Measurements from ENCODE around the gene SLC25A53.
"Not testable (repeated sequence)": the region's sequence is repeated elsewhere in the genome, so short reads cannot be mapped to it uniquely, and the experiment has no call there.

SLC25A53 gene

GRCh38 chrX:104134583-104135261 lies 22.1 kb downstream of the SLC25A53 start:
- no peak overlapping the region for H3K4me3 ChIP-seq (ENCODE audit: insufficient read depth, low read depth, low read length)
- H3K4me1 ChIP-seq (ENCODE audit: control insufficient read depth, insufficient read depth, low read length): no peaks in the 10 kb centered on the region
- H3K27ac ChIP-seq (ENCODE audit: insufficient read depth, low read depth, low read length, poor library complexity, severe bottlenecking): no peak overlapping the region
- H3K36me3 ChIP-seq (ENCODE audit: control insufficient read depth, insufficient read depth, low read length): no peaks in the 10 kb centered on the region
- 86 to 90% methylated on average over 5 of the region's 5 CpGs for WGBS, 2 experiments
- H3K27me3 ChIP-seq (ENCODE audit: control insufficient read depth, insufficient read depth, low read length, poor library complexity, severe bottlenecking): no peaks in the 10 kb centered on the region
- no peaks in the 10 kb centered on the region for H3K9me3 ChIP-seq (ENCODE audit: control insufficient read depth, low read length)

DNA sequence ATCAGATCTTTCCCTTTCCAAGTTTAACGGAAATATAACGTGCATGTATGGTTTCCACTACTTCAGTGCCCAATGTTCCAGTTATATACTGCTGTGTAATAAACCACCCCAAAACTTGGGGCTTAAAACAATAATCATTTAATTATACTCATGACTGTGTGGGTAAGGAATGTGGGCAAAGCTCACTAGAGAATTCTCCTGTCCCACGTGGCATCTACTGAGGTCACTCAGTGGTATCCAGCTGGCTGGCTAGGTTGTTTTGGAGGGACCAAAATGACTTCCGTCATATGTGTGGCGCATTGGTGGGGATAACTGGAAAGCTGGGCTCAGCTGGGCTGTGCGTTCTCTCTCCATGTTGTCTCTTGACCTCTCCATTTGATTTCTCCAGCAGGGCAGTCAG lies 26.0 kb downstream of the SLC25A53 start:
- Histone ChIP-seq H3K36me3 (ENCODE audit: control insufficient read depth, insufficient read depth, low read length) (no peaks in the 10 kb centered on the region), H3K4me3 (ENCODE audit: insufficient read depth, low read depth, low read length) (no peak overlapping the region), H3K27ac (ENCODE audit: insufficient read depth, low read depth, low read length, poor library complexity, severe bottlenecking) (no peak overlapping the region), H3K9me3 (ENCODE audit: control insufficient read depth, low read length) (no peaks in the 10 kb centered on the region), H3K4me1 (ENCODE audit: control insufficient read depth, insufficient read depth, low read length) (no peaks in the 10 kb centered on the region), H3K27me3 (ENCODE audit: control insufficient read depth, insufficient read depth, low read length, poor library complexity, severe bottlenecking) (no peaks in the 10 kb centered on the region)
- WGBS, 2 experiments: 96 to 99% methylated on average over 5 to 6 of the region's 6 CpGs

DNA sequence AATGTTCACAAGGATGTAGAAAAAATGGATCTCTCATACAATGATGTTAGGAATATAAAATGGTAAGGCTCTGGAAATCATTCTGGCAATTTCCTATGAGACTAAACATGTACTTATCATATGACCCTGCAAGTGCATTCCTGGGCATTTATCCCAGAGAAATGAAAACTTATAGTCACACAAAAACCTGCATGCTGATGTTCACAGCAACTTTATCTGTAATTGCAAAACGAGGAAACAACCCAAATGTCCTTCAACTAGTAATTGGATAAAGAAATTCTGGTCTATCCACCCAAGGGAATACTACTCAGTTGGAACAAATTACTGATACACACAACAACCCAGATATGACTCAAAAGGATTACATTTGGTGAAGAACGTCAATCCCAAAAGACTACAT lies 30.0 kb downstream of the SLC25A53 start:
- H3K36me3 ChIP-seq (ENCODE audit: control insufficient read depth, insufficient read depth, low read length): no peaks in the 10 kb centered on the region
- 92% methylated on average over 2 of the region's 2 CpGs; no CpG with 5 or more reads in 1 of the 2 experiments for WGBS, 2 experiments

DNA sequence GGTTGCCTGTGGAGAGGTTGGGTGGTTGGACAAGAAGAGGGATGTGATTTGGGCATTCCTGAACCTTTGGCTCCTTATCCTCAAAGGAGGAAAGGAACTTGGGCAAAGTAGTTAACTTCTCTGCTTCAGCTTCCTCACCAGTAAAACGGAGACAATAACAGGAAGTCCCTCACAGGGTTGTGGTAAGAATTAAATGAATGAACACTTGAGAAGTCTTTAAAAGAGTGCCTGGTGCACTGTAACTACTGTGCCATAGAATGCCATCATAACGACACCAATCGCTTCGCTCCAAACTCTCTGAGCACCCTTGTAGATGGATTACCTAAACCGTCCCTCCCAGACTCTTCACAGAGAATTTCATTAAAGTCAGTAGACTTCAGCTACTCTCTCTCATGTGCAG lies 34.0 kb downstream of the SLC25A53 start:
- no peak overlapping the region for H3K4me3 ChIP-seq (ENCODE audit: insufficient read depth, low read depth, low read length)
- H3K9me3 ChIP-seq (ENCODE audit: control insufficient read depth, low read length): no peaks in the 10 kb centered on the region
- WGBS, 2 experiments: 84 to 94% methylated on average over 5 of the region's 5 CpGs
- no peaks in the 10 kb centered on the region for H3K4me1 ChIP-seq (ENCODE audit: control insufficient read depth, insufficient read depth, low read length)
- no peaks in the 10 kb centered on the region for H3K27me3 ChIP-seq (ENCODE audit: control insufficient read depth, insufficient read depth, low read length, poor library complexity, severe bottlenecking)
- H3K36me3 ChIP-seq (ENCODE audit: control insufficient read depth, insufficient read depth, low read length): no peaks in the 10 kb centered on the region
- H3K27ac ChIP-seq (ENCODE audit: insufficient read depth, low read depth, low read length, poor library complexity, severe bottlenecking): no peak overlapping the region

More for the DNA sequence above, 30.0 kb downstream of the SLC25A53 start:
- Histone ChIP-seq H3K4me1 (ENCODE audit: control insufficient read depth, insufficient read depth, low read length) (no peaks in the 10 kb centered on the region), H3K4me3 (ENCODE audit: insufficient read depth, low read depth, low read length) (no peak overlapping the region), H3K9me3 (ENCODE audit: control insufficient read depth, low read length) (no peaks in the 10 kb centered on the region), H3K27me3 (ENCODE audit: control insufficient read depth, insufficient read depth, low read length, poor library complexity, severe bottlenecking) (no peaks in the 10 kb centered on the region), H3K27ac (ENCODE audit: insufficient read depth, low read depth, low read length, poor library complexity, severe bottlenecking) (no peak overlapping the region)

DNA sequence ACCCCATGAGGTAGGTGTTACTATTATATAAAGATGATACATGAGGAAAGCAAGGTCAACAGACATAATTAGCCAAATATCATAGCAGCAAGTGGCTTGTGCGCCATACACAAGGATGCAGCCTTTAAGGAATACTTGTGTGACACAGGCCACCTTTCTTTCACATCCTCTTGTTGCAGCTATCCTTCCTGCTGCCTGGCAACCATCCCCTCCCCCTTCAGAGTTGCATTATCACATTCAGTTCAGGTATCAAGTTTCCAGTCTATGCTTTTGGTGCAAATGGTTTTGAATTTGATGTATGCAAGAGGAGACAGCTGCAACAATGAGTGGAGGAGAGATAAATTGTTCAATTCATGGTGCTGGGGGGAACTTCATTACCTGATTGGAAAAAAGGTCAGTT lies 38.0 kb downstream of the SLC25A53 start:
- H3K4me3 ChIP-seq (ENCODE audit: insufficient read depth, low read depth, low read length): no peak overlapping the region
- H3K4me1 ChIP-seq (ENCODE audit: control insufficient read depth, insufficient read depth, low read length): peaks cover 2% of the 10 kb centered on the region
- WGBS, 2 experiments: 95 to 100% methylated on average over 1 of the region's 1 CpG
- no peaks in the 10 kb centered on the region for H3K36me3 ChIP-seq (ENCODE audit: control insufficient read depth, insufficient read depth, low read length)
- H3K27me3 ChIP-seq (ENCODE audit: control insufficient read depth, insufficient read depth, low read length, poor library complexity, severe bottlenecking): no peaks in the 10 kb centered on the region
- H3K27ac ChIP-seq (ENCODE audit: insufficient read depth, low read depth, low read length, poor library complexity, severe bottlenecking): no peak overlapping the region
- no peaks in the 10 kb centered on the region for H3K9me3 ChIP-seq (ENCODE audit: control insufficient read depth, low read length)

GRCh38 chrX:104117759-104118158 lies 39.0 kb downstream of the SLC25A53 start:
- Histone ChIP-seq H3K4me3 (ENCODE audit: insufficient read depth, low read depth, low read length) (no peak overlapping the region), H3K9me3 (ENCODE audit: control insufficient read depth, low read length) (no peaks in the 10 kb centered on the region), H3K27ac (ENCODE audit: insufficient read depth, low read depth, low read length, poor library complexity, severe bottlenecking) (no peak overlapping the region), H3K27me3 (ENCODE audit: control insufficient read depth, insufficient read depth, low read length, poor library complexity, severe bottlenecking) (no peaks in the 10 kb centered on the region), H3K36me3 (ENCODE audit: control insufficient read depth, insufficient read depth, low read length) (no peaks in the 10 kb centered on the region), H3K4me1 (ENCODE audit: control insufficient read depth, insufficient read depth, low read length) (peaks cover 4% of the 10 kb centered on the region)

DNA sequence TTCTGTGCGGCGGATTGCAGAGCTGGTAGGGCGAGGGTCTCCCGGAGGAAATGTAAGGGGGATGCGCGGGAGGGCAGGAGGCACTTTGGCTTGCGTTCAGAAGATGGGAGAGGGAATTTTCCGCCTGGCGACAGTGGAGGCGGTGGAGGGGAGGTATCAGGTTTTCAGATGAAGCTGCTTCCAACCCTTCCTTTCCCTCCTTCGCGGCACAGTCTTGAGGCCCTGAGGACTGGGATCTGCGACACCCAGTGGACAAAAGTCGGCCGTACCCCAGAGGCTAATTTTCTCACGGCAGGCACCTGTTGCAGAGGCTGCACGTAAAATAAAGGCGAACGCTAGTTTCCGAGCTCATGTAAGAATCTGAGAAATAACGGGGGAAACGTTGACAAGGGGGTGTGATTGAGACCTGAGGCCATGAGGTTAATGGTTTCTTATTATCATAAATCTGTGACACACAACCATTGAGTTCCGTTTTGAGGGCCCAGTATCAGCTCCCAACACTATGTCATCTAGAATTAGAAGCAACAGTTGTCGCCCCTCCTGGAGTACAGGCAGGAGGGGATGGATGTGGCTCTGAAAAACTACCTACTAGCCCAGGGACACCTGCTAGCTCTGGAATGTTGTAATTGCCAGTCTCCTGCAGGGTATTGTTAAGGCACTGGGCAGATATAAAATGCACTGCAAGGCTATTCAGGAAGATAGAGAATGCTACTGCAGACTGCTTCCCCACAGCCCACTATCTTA lies 43.4 kb downstream of the SLC25A53 start:
- H3K9me3 ChIP-seq (ENCODE audit: control insufficient read depth, low read length): no peaks in the 10 kb centered on the region
- no peak overlapping the region for H3K27ac ChIP-seq (ENCODE audit: insufficient read depth, low read depth, low read length, poor library complexity, severe bottlenecking)
- H3K36me3 ChIP-seq (ENCODE audit: control insufficient read depth, insufficient read depth, low read length): no peaks in the 10 kb centered on the region
- H3K4me3 ChIP-seq (ENCODE audit: insufficient read depth, low read depth, low read length): peak overlapping the region; percentile 60
- H3K4me1 ChIP-seq (ENCODE audit: control insufficient read depth, insufficient read depth, low read length): peaks cover 4% of the 10 kb centered on the region
- H3K27me3 ChIP-seq (ENCODE audit: control insufficient read depth, insufficient read depth, low read length, poor library complexity, severe bottlenecking): no peaks in the 10 kb centered on the region
- 3 to 5% methylated on average over 22 to 24 of the region's 24 CpGs for WGBS, 2 experiments

GRCh38 chrX:104112326-104112951 lies 44.4 kb downstream of the SLC25A53 start, which contains the start of gene ZCCHC18:
Gene ZCCHC18 (plus strand): TSS chrX:104112523. CDS start chrX:104114112, 1,589 bp downstream.
- peaks cover 4% of the 10 kb centered on the region for H3K4me1 ChIP-seq (ENCODE audit: control insufficient read depth, insufficient read depth, low read length)
- no peaks in the 10 kb centered on the region for H3K9me3 ChIP-seq (ENCODE audit: control insufficient read depth, low read length)
- WGBS, 2 experiments: 0% methylated on average over 67 of the region's 67 CpGs
- H3K27me3 ChIP-seq (ENCODE audit: control insufficient read depth, insufficient read depth, low read length, poor library complexity, severe bottlenecking): no peaks in the 10 kb centered on the region
- peak within 1 kb of the TSS; percentile 82 for H3K27ac ChIP-seq (ENCODE audit: insufficient read depth, low read depth, low read length, poor library complexity, severe bottlenecking)
- H3K4me3 ChIP-seq (ENCODE audit: insufficient read depth, low read depth, low read length): peak within 1 kb of the TSS; percentile 60
- no peaks in the 10 kb centered on the region for H3K36me3 ChIP-seq (ENCODE audit: control insufficient read depth, insufficient read depth, low read length)

- not testable (repeated sequence) for H3K36me3 ChIP-seq (ENCODE audit: control insufficient read depth, insufficient read depth, low read length); H3K27me3 ChIP-seq (ENCODE audit: control insufficient read depth, insufficient read depth, low read length, poor library complexity, severe bottlenecking); H3K27ac ChIP-seq (ENCODE audit: insufficient read depth, low read depth, low read length, poor library complexity, severe bottlenecking); H3K4me3 ChIP-seq (ENCODE audit: insufficient read depth, low read depth, low read length); H3K4me1 ChIP-seq (ENCODE audit: control insufficient read depth, insufficient read depth, low read length); H3K9me3 ChIP-seq (ENCODE audit: control insufficient read depth, low read length)
- 88 to 89% methylated on average over 5 to 6 of the region's 6 CpGs for WGBS, 2 experiments
These were observed 46.1 kb downstream of the SLC25A53 start for GRCh38 chrX:104110491-104111240.

GRCh38 chrX:104108955-104109354 lies 47.9 kb downstream of the SLC25A53 start:
- H3K4me1 ChIP-seq (ENCODE audit: control insufficient read depth, insufficient read depth, low read length): peaks cover 3% of the 10 kb centered on the region
- no peaks in the 10 kb centered on the region for H3K36me3 ChIP-seq (ENCODE audit: control insufficient read depth, insufficient read depth, low read length)
- H3K27me3 ChIP-seq (ENCODE audit: control insufficient read depth, insufficient read depth, low read length, poor library complexity, severe bottlenecking): no peaks in the 10 kb centered on the region
- H3K27ac ChIP-seq (ENCODE audit: insufficient read depth, low read depth, low read length, poor library complexity, severe bottlenecking): no peak overlapping the region
- no peak overlapping the region for H3K4me3 ChIP-seq (ENCODE audit: insufficient read depth, low read depth, low read length)
- H3K9me3 ChIP-seq (ENCODE audit: control insufficient read depth, low read length): no peaks in the 10 kb centered on the region
- 88 to 100% methylated on average over 1 of the region's 1 CpG for WGBS, 2 experiments
